Body of pancreas (tissue), 4 donors: ENCODE data around the gene TP53BP2. TPM values are rescaled to one million over a fixed set of nuclear protein-coding genes. Genes with fewer than 3 reads are reported as not detected.

ENCODE experiments used
- ATAC-seq: fragments of 150-250 bp; one replicate; pipeline ENCODE4 v1.9.1; 2016
- DNase-seq, 4 donors: peaks; one replicate each; pipeline ENCODE4 v3.0.0-alpha.2; 2019
- H3K27ac ChIP-seq, 4 donors: fragments of 200-600 bp; sonication (generic); 1 replicate in 3 of 4; 2 replicates in 1 of 4; pipeline versions ENCODE4 v1.5.1 to v1.6.1; 2016 to 2019; ENCODE audit warnings: mild to moderate bottlenecking in 1 of 4, mixed read lengths in 1 of 4, moderate library complexity in 1 of 4
- H3K27me3 ChIP-seq, 2 donors: fragments of 200-600 bp; sonication (generic); one replicate each; pipeline ENCODE4 v1.6.0; 2016; ENCODE audit warnings: mild to moderate bottlenecking in 1 of 2
- H3K36me3 ChIP-seq, 2 donors: fragments of 200-600 bp; sonication (generic); replicated peaks in 1 of 2; 2 replicates each; pipeline ENCODE4 v1.5.1; 2016; ENCODE audit warnings: low read depth in 2 of 2; ENCODE audit not compliant: insufficient read depth in 1 of 2
- H3K4me1 ChIP-seq: fragments of 200-600 bp; sonication (generic); one replicate; pipeline ENCODE4 v1.6.0; 2016
- H3K4me3 ChIP-seq, 2 donors: fragments of 200-600 bp; sonication (generic); 1 replicate in 1 of 2; 2 replicates in 1 of 2; pipeline ENCODE4 v1.5.1; 2016 to 2019
- H3K9me3 ChIP-seq, 3 donors: fragments of 200-600 bp; sonication (generic); 1 replicate in 2 of 3; 2 replicates in 1 of 3; pipeline ENCODE4 v1.5.1; 2016
- CTCF ChIP-seq, 7 experiments: fragments of 450-650 bp in 4 of 7; fragments of 200-600 bp in 3 of 7; sonication (generic) in 3 of 7; IDR thresholded peaks; one replicate each; pipeline ENCODE4 v1.5.1; 2016 to 2019; ENCODE audit warnings: antibody characterized with exemption in 7 of 7
- POLR2A ChIP-seq, 3 donors: fragments of 450-650 bp; IDR thresholded peaks; one replicate each; pipeline ENCODE4 v1.6.1; 2016; ENCODE audit warnings: antibody characterized with exemption in 3 of 3, mild to moderate bottlenecking in 2 of 3
- WGBS, 2 donors: methylation state at CpG; one replicate each; pipeline ENCODE4 v1.1.5; 2017; 5-methylcytosine and 5-hydroxymethylcytosine counted together
- intact Hi-C: fragments of 100-400 bp; cut with DNase I; formaldehyde crosslinking; loops from one replicate; pipeline ENCODE4 v1.15.1; 2023
- total RNA-seq, 2 donors: library from RNA; depleted of rRNA; stranded (reverse); fragments of >200 nt; gene quantifications; one replicate each; pipeline ENCODE4 v1.1.0, GENCODE V29; 2016

Gene TP53BP2
- total RNA-seq, 2 donors from 2014 or later, result 22.3 to 30.0 TPM

- H3K36me3 ChIP-seq, result no peaks in the 10 kb centered on the region
- peak overlapping the region; percentile 22 to 76 (median 54) for H3K27ac ChIP-seq
- H3K4me1 ChIP-seq, result peaks cover 56% of the 10 kb centered on the region
- peak; percentile 44 for ATAC-seq
- H3K9me3 ChIP-seq, result no peaks in the 10 kb centered on the region
- no peak overlapping the region for H3K4me3 ChIP-seq
- H3K27me3 ChIP-seq, result no peaks in the 10 kb centered on the region
- no peak for TF ChIP-seq CTCF (IDR thresholded peaks at IDR 0.05)
- no peak for TF ChIP-seq POLR2A (IDR thresholded peaks at IDR 0.05)
- DNase-seq, result peak in 3 of 4 donors; percentile 32 to 43 (median 38)
- intact Hi-C loops, result no loop called here
- whole genome bisulfite sequencing, 2 donors, result 47 to 66% methylated on average over 6 of the region's 6 CpGs
Measured at GRCh38 chr1:223732993-223733798, 112.6 kb downstream of the TP53BP2 start.

GRCh38 chr1:223731133-223731770 lies 114.5 kb downstream of the TP53BP2 start:
- peak; percentile 28 for ATAC-seq
- intact Hi-C loops, result no loop called here
- TF ChIP-seq POLR2A (IDR thresholded peaks at IDR 0.05), result no peak
- TF ChIP-seq CTCF (IDR thresholded peaks at IDR 0.05), result no peak
- Histone ChIP-seq H3K9me3 (no peaks in the 10 kb centered on the region), H3K4me3 (no peak overlapping the region), H3K27me3 (no peaks in the 10 kb centered on the region), H3K36me3 (no peaks in the 10 kb centered on the region), H3K27ac (peak overlapping the region; percentile 16 to 51 (median 36)), H3K4me1 (peaks cover 54% of the 10 kb centered on the region)
- WGBS, 2 donors, result 64 to 68% methylated on average over 12 to 13 of the region's 13 CpGs
- peak in 3 of 4 donors; percentile 49 to 73 (median 64) for DNase-seq

GRCh38 chr1:223730479-223731132 lies 115.1 kb downstream of the TP53BP2 start:
- no peak for ATAC-seq
- H3K4me1 ChIP-seq, result peaks cover 55% of the 10 kb centered on the region
- TF ChIP-seq CTCF (IDR thresholded peaks at IDR 0.05) (no peak), POLR2A (IDR thresholded peaks at IDR 0.05) (no peak)

GRCh38 chr1:223729906-223730305 lies 115.8 kb downstream of the TP53BP2 start:
- TF ChIP-seq CTCF (IDR thresholded peaks at IDR 0.05) (no peak), POLR2A (IDR thresholded peaks at IDR 0.05) (no peak)
- no peak for DNase-seq
- Histone ChIP-seq H3K4me1 (peaks cover 53% of the 10 kb centered on the region), H3K27me3 (no peaks in the 10 kb centered on the region), H3K27ac (no peak overlapping the region), H3K9me3 (no peaks in the 10 kb centered on the region), H3K4me3 (no peak overlapping the region), H3K36me3 (no peaks in the 10 kb centered on the region)
- WGBS, 2 donors, result 81 to 83% methylated on average over 4 of the region's 4 CpGs
- intact Hi-C loops, result no loop called here
- no peak for ATAC-seq

More at GRCh38 chr1:223730479-223731132, 115.1 kb downstream of the TP53BP2 start:
- intact Hi-C loops, result no loop called here
- no peak overlapping the region for H3K4me3 ChIP-seq
- no peaks in the 10 kb centered on the region for H3K36me3 ChIP-seq
- no peak for DNase-seq
- WGBS, 2 donors, result 53 to 67% methylated on average over 4 of the region's 4 CpGs
- H3K27ac ChIP-seq, result peak overlapping the region; percentile 16 to 51 (median 36)
- no peaks in the 10 kb centered on the region for H3K27me3 ChIP-seq
- no peaks in the 10 kb centered on the region for H3K9me3 ChIP-seq

Other genes with a start within 250 kb of the TP53BP2 start
- gene CAPN8, start 180.2 kb downstream of the TP53BP2 start, total RNA-seq, result 10 to 100 TPM in 1 of 2 donors, not detected in 1; 43.1 TPM
- gene CAPN2, start 133.4 kb downstream of the TP53BP2 start, total RNA-seq, result 10 to 100 TPM; 85.7 to 90.0 TPM